IMR-90 (cell line): ENCODE data around the gene OSGEP. TPM values are rescaled to one million over a fixed set of nuclear protein-coding genes. Genes with fewer than 3 reads are reported as not detected.

ENCODE experiments used
- ATAC-seq: fragments of 200-7000 bp; cut with Tn5 transposase; 2 replicates; pipeline ENCODE4 v1.9.1; 2020; ENCODE audit warnings: low read depth, mild to moderate bottlenecking, moderate library complexity
- BruUV-seq: library from RNA; stranded (reverse); fragments of 400-500 nt; replicated peaks from 2 replicates; lab custom pipeline; 2021; lab: Mats Ljungman, UMichigan
- CTCF ChIA-PET: fragments of 300-600 bp; formaldehyde crosslinking; extraction: SDS; loops from one replicate; lab custom pipeline; 2021; ENCODE audit warnings: antibody characterized with exemption; lab: Yijun Ruan, JAX
- POLR2A ChIA-PET: fragments of 300-600 bp; sonication (Branson Sonifier 250); formaldehyde crosslinking; loops from one replicate; lab custom pipeline; 2022; ENCODE audit warnings: antibody characterized with exemption; ENCODE audit not compliant: unreplicated experiment; lab: Charles Lee
- DNase-seq: peaks from one replicate; pipeline ENCODE4 v3.0.0; 2013
- H2AFZ ChIP-seq: replicated peaks from 2 replicates; pipeline ENCODE3; 2013; ENCODE audit warnings: low read length, mild to moderate bottlenecking; ENCODE audit not compliant: poor library complexity
- H2AK5ac ChIP-seq: 2 replicates; pipeline ENCODE4 v1.6.1; 2013; ENCODE audit warnings: low read depth, low read length, inconsistent platforms
- H2AK9ac ChIP-seq: replicated peaks from 2 replicates; pipeline ENCODE3; 2013; ENCODE audit warnings: mild to moderate bottlenecking, low read depth, low read length, moderate library complexity; ENCODE audit not compliant: poor library complexity
- H2BK120ac ChIP-seq: 2 replicates; pipeline ENCODE4 v1.6.1; 2013; ENCODE audit warnings: low read depth, low read length, inconsistent platforms
- H2BK15ac ChIP-seq: 3 replicates; pipeline ENCODE4 v1.6.1; 2013; ENCODE audit warnings: low read depth, low read length, inconsistent platforms
- H2BK20ac ChIP-seq: 2 replicates; pipeline ENCODE4 v1.6.1; 2013; ENCODE audit warnings: low read depth, mild to moderate bottlenecking, inconsistent platforms, low read length, moderate library complexity
- H2BK5ac ChIP-seq: 2 replicates; pipeline ENCODE4 v1.6.1; 2013; ENCODE audit warnings: mild to moderate bottlenecking, low read depth, low read length, inconsistent platforms; ENCODE audit not compliant: poor library complexity, severe bottlenecking
- H3K14ac ChIP-seq: replicated peaks from 2 replicates; pipeline ENCODE4 v1.6.1; 2013; ENCODE audit warnings: low read depth, low read length, inconsistent platforms
- H3K18ac ChIP-seq: 2 replicates; pipeline ENCODE4 v1.6.1; 2013; ENCODE audit warnings: low read depth, low read length, control low read depth
- H3K23ac ChIP-seq: 2 replicates; pipeline ENCODE4 v1.6.1; 2013; ENCODE audit warnings: low read depth, low read length, inconsistent platforms
- H3K27ac ChIP-seq: 2 replicates; pipeline ENCODE4 v1.5.1; 2013; ENCODE audit warnings: mild to moderate bottlenecking, control low read depth, low read length; ENCODE audit not compliant: insufficient read depth
- H3K27me3 ChIP-seq: 2 replicates; pipeline ENCODE4 v1.6.1; 2013; ENCODE audit warnings: low read length; ENCODE audit not compliant: control insufficient read depth, insufficient read depth
- H3K36me3 ChIP-seq: 2 replicates; pipeline ENCODE4 v1.6.1; 2013; ENCODE audit warnings: low read length, mixed read lengths; ENCODE audit not compliant: control insufficient read depth, insufficient read depth
- H3K4ac ChIP-seq: 2 replicates; pipeline ENCODE4 v1.6.1; 2013; ENCODE audit warnings: low read depth, low read length, inconsistent platforms
- H3K4me1 ChIP-seq: 2 replicates; pipeline ENCODE4 v1.6.1; 2013; ENCODE audit warnings: low read length, mixed read lengths; ENCODE audit not compliant: control insufficient read depth, insufficient read depth
- H3K4me2 ChIP-seq: 2 replicates; pipeline ENCODE4 v1.6.1; 2013; ENCODE audit warnings: low read depth, mild to moderate bottlenecking, control low read depth, low read length, moderate library complexity
- H3K4me3 ChIP-seq: 2 replicates; pipeline ENCODE4 v1.5.1; 2013; ENCODE audit warnings: low read depth, mild to moderate bottlenecking, control low read depth, low read length, moderate library complexity; ENCODE audit not compliant: insufficient read depth
- H3K56ac ChIP-seq: 2 replicates; pipeline ENCODE4 v1.6.1; 2013; ENCODE audit warnings: low read length, inconsistent platforms; ENCODE audit not compliant: insufficient read depth; ENCODE audit errors: extremely low read depth
- H3K79me1 ChIP-seq, 2 experiments: 2 replicates each; pipeline ENCODE4 v1.6.1; 2013; ENCODE audit warnings: low read length in 2 of 2, inconsistent platforms in 1 of 2, low read depth in 1 of 2
- H3K9ac ChIP-seq: 2 replicates; pipeline ENCODE4 v1.6.1; 2013; ENCODE audit warnings: low read depth, low read length, control low read depth
- H3K9me1 ChIP-seq: 2 replicates; pipeline ENCODE4 v1.6.1; 2013; ENCODE audit warnings: low read length, inconsistent platforms; ENCODE audit not compliant: insufficient read depth
- H3K9me3 ChIP-seq: 2 replicates; pipeline ENCODE4 v1.6.1; 2013; ENCODE audit warnings: low read length; ENCODE audit not compliant: control insufficient read depth, insufficient read depth
- H4K20me1 ChIP-seq: 2 replicates; pipeline ENCODE4 v1.6.1; 2013; ENCODE audit warnings: low read length, inconsistent platforms; ENCODE audit not compliant: insufficient read depth
- H4K5ac ChIP-seq: 2 replicates; pipeline ENCODE4 v1.6.1; 2013; ENCODE audit warnings: mild to moderate bottlenecking, low read depth, low read length, control low read depth
- H4K8ac ChIP-seq, 2 experiments: 2 replicates each; pipeline ENCODE4 v1.6.1; 2013; ENCODE audit warnings: low read depth in 2 of 2, low read length in 2 of 2, control low read depth in 1 of 2, inconsistent platforms in 1 of 2
- H4K91ac ChIP-seq: 2 replicates; pipeline ENCODE4 v1.6.1; 2013; ENCODE audit warnings: low read depth, low read length, inconsistent platforms; ENCODE audit not compliant: insufficient read depth
- POLR2A ChIP-seq: IDR thresholded peaks from 2 replicates; pipeline ENCODE4 v1.6.1; 2012; ENCODE audit warnings: mild to moderate bottlenecking, low read depth, low read length
- RFX5 ChIP-seq: IDR thresholded peaks from 2 replicates; pipeline ENCODE4 v1.8.0; 2012; ENCODE audit warnings: low read depth, mild to moderate bottlenecking, low read length, moderate library complexity
- WGBS, 2 experiments: methylation state at CpG; one replicate each; pipeline versions ENCODE4 v1.1.5 to v1.1.7; 2013; ENCODE audit warnings: missing lambda C conversion rate in 2 of 2; ENCODE audit not compliant: insufficient read length in 1 of 2; ENCODE audit errors: extremely low coverage in 2 of 2; 5-methylcytosine and 5-hydroxymethylcytosine counted together
- dilution Hi-C: fragments of 300-500 bp; cut with HindIII; formaldehyde crosslinking; loops from one replicate; pipeline ENCODE4 v1.14.3; 2018; ENCODE audit warnings: low sequenced_read_pairs; ENCODE audit not compliant: unreplicated experiment
- in situ Hi-C: fragments of 300-500 bp; cut with MboI; formaldehyde crosslinking; loops from 3 replicates; pipeline ENCODE4 v1.14.3; 2019; ENCODE audit warnings: low sequenced_read_pairs, inconsistent platforms, mixed read lengths
- intact Hi-C: fragments of 100-400 bp; cut with micrococcal nuclease; formaldehyde crosslinking; loops from 2 replicates; pipeline ENCODE4 v1.10.0; 2022
- polyA plus RNA-seq, 3 experiments: library from polyadenylated mRNA; depleted of rRNA; stranded (reverse); fragments of >200 nt; gene quantifications; 2 replicates each; pipeline ENCODE4 v1.2.3, GENCODE V29; 2012; ENCODE audit warnings: low replicate concordance in 1 of 3
- total RNA-seq: library from RNA; depleted of rRNA; stranded (reverse); fragments of >200 nt; gene quantifications from 2 replicates; pipeline ENCODE4 v1.2.3, GENCODE V29; 2012

OSGEP gene
- total and polyA plus RNA-seq, 2 of the 4 experiments (the other 2 are of a cell fraction), result 24.7 to 32.4 TPM

DNA sequence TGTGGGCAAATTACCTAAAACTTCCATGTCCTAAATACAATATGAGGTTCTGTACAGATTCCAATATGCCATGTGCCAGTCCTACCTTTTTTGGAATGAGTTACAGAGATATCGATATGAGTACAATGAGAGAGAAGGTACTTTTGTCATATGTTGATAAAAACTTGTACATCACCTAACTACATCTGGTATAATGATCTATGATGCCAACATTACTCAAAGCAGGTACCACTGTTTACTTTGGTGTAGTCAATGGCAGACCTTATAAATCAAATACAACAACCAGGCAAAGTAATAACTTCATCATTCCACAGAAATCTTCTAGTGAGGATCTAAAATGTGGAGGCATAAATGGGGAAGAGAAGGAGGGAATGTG lies 54.0 kb downstream of the OSGEP start:
- ChIA-PET POLR2A (no interaction called here), CTCF (no interaction called here)
- no peak overlapping the region for H3K9ac ChIP-seq
- in situ Hi-C loops (no loop called here), dilution Hi-C loops (no loop called here), intact Hi-C loops (no loop called here)
- H4K5ac ChIP-seq, result no peak overlapping the region
- ATAC-seq, result no peak
- no CpG with 5 or more reads among the region's 1 CpG for WGBS, 2 experiments
- H2BK15ac ChIP-seq, result no peak overlapping the region
- H3K18ac ChIP-seq, result no peak overlapping the region
- H2AFZ ChIP-seq, result no peak overlapping the region
- no peaks in the 10 kb centered on the region for H3K27me3 ChIP-seq
- no peak overlapping the region for H2BK5ac ChIP-seq
- no TSS peak for BruUV-seq
- no peak overlapping the region for H3K4me3 ChIP-seq
- H2AK9ac ChIP-seq, result no peak overlapping the region
- H3K4ac ChIP-seq, result no peak overlapping the region
- no peak overlapping the region for H2BK20ac ChIP-seq
- TF ChIP-seq RFX5 (no peak), POLR2A (no peak)
- no peak for DNase-seq
- no peak overlapping the region for H3K14ac ChIP-seq
- H3K36me3 ChIP-seq, result peaks cover 47% of the 10 kb centered on the region
- no peak overlapping the region for H4K91ac ChIP-seq
- no peak overlapping the region for H3K23ac ChIP-seq
- no peak overlapping the region for H3K4me2 ChIP-seq
- H2AK5ac ChIP-seq, result no peak overlapping the region
- no peaks in the 10 kb centered on the region for H4K20me1 ChIP-seq
- no peak overlapping the region for H4K8ac ChIP-seq
- no peak overlapping the region for H2BK120ac ChIP-seq
- no peaks in the 10 kb centered on the region for H3K4me1 ChIP-seq
- H3K27ac ChIP-seq, result no peak overlapping the region
- H3K79me1 ChIP-seq, result peaks cover 0 to 8% of the 10 kb centered on the region in 2 experiments; a peak in 2 of 4 replicates
- 0 out of 2 replicates have a peak, but pooled peaks cover 8% of the 10 kb centered on the region for H3K9me1 ChIP-seq
- H3K56ac ChIP-seq, result no peak overlapping the region
- no peaks in the 10 kb centered on the region for H3K9me3 ChIP-seq
